Measurements from ENCODE around the gene MTG2. TPM values are rescaled to one million over a fixed set of nuclear protein-coding genes. Genes with fewer than 3 reads are reported as not detected.
A peak's percentile ranks its signal among the peaks of the same experiment; 100 is the strongest.

Gene MTG2
- total and polyA plus RNA-seq, 2 of the 13 experiments (the other 11 are each of a cell fraction or from before 2014, with no cell fraction given), result 20.4 to 37.8 TPM

- TF ChIP-seq PAF1 (CRISPR knock-in tag; IDR thresholded peaks at IDR 0.05) (no peak), SNAPC5 (CRISPR knock-in tag; IDR thresholded peaks at IDR 0.05; ENCODE audit: borderline replicate concordance) (no peak), ZNF441 (CRISPR knock-in tag; IDR thresholded peaks at IDR 0.05; ENCODE audit: borderline replicate concordance) (no peak; the same call in 1 of the 2 replicates), ZNF776 (CRISPR knock-in tag; IDR thresholded peaks at IDR 0.05) (0 out of 2 replicates have a peak, but pooled peaks have one; percentile 83), TRAFD1 (CRISPR knock-in tag; IDR thresholded peaks at IDR 0.05; ENCODE audit: borderline replicate concordance) (no peak), ZNF431 (CRISPR knock-in tag; IDR thresholded peaks at IDR 0.05; ENCODE audit: borderline replicate concordance, low read depth) (peak; percentile 64; the same call in 1 of the 2 replicates), NCOR1 (IDR thresholded peaks at IDR 0.05; ENCODE audit: borderline replicate concordance, low read length) (no peak), SIX1 (CRISPR knock-in tag; IDR thresholded peaks at IDR 0.05; ENCODE audit: borderline replicate concordance) (no peak), ZNF891 (CRISPR knock-in tag; IDR thresholded peaks at IDR 0.05) (no peak), POLR2AphosphoS2 (IDR thresholded peaks at IDR 0.05; ENCODE audit: low read depth, low read length) (no peak), RNF2 (conservative IDR thresholded peaks at IDR 0.05; ENCODE audit: low read depth) (peak; percentile 69; the same call in 1 of the 2 replicates), ATRX (CRISPR knock-in tag; IDR thresholded peaks at IDR 0.05; ENCODE audit: borderline replicate concordance) (no peak), PRDM10 (CRISPR knock-in tag; IDR thresholded peaks at IDR 0.05; ENCODE audit: low read depth) (no peak), ZBTB37 (CRISPR knock-in tag; IDR thresholded peaks at IDR 0.05) (no peak), ISX (CRISPR knock-in tag; conservative IDR thresholded peaks at IDR 0.05) (no peak), MTF1 (CRISPR knock-in tag; IDR thresholded peaks at IDR 0.05) (no peak), SPEN (CRISPR knock-in tag; IDR thresholded peaks at IDR 0.05; ENCODE audit: low read depth) (no peak; the same call in 1 of the 2 replicates), ZNF512B (CRISPR knock-in tag; IDR thresholded peaks at IDR 0.05; ENCODE audit: borderline replicate concordance) (no peak)
Observed at GRCh38 chr20:62227977-62228958, 45.4 kb downstream of the MTG2 start (continued).

All from HepG2 (cell line).